HG03575 (cell line): ENCODE measurements around the gene MTHFD2L.
A peak's percentile ranks its signal among the peaks of the same experiment; 100 is the strongest.
"Not testable (repeated sequence)": the region's sequence is repeated elsewhere in the genome, so short reads cannot be mapped to it uniquely, and the experiment has no call there.

Experiments used
- ATAC-seq: cut with Tn5 transposase; IDR thresholded peaks from one replicate; pipeline ENCODE4 v1.9.1; 2021; ENCODE audit not compliant: unreplicated experiment, insufficient number of reproducible peaks, low FRiP score; ENCODE audit errors: extremely low read depth

The MTHFD2L gene

DNA sequence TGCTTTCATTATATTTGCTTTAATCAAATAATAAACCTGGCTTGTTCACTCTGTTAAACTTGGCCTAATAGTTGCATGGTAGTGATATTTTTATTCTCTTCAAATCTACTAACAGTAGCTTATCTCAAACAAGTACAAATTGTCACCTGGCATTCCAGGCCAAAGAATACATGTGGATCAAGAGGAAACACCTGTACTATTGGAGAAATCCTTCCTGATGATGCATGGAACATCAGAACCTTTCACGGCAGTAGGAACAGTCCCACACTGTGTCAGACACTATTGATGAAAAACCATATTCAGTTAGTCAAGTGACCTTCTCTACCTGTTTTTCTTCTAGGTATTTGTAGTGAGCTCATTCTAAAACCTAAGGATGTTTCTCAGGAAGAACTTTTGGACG is 17.0 kb downstream of the MTHFD2L start:
- ATAC-seq: no peak

DNA sequence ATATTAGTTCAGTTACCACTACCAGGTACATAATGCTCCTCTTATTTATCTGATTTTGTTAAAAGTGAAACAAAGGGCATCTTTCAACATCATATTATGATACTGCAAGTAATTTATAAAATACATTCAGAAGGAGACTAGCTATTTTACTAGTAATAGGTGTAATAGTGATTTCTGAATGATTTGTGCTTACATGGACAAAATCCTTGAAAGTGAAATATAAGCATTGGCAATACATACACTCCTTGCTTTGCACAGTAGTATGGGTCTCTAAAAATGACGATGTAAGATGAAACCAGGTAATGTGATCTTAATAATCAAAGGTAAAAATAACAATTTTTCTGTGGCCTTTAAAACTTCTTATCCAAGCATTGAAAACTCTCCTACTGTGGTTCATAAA is 17.5 kb downstream of the MTHFD2L start:
- no peak for ATAC-seq

DNA sequence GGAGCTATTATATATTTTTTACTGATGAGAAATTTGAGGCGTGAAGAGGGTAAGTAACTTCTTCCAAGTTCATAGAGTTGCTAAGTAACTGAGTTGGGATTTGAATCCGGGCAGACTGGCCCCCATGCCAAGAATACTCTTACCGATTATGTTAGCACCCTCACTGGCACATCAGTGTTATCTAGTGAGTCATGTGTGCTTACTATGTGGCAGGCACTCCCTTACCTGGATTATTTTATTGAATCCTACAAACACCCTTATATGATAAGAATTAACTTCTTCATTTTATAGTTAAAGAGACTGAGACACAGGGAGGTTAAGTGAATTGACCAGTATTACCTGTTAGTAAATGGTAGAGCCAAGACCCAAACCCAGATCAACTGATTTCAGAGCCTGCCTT is 20.9 kb downstream of the MTHFD2L start:
- no peak for ATAC-seq

DNA sequence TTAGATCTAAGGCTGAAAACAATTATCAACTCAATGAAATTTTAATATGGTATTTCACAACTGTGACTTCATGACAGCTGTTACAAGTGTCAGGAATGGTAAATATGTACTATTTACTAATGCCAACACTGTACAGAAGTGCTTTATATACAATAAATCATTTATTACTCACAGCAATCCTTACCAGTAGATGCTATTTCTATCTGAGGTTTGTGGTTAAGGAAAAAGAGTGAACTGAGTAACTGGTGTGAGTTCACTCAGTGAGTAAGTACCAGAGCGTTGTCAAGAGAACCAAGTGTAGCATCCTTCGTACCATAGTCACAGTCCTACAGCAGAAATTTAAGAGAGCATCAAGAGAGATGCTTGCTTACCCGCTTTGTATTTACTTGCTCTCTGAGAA is 23.3 kb downstream of the MTHFD2L start:
- no peak for ATAC-seq

- ATAC-seq: no peak
Measured at GRCh38 chr4:74188912-74189311, 31.0 kb downstream of the MTHFD2L start.

DNA sequence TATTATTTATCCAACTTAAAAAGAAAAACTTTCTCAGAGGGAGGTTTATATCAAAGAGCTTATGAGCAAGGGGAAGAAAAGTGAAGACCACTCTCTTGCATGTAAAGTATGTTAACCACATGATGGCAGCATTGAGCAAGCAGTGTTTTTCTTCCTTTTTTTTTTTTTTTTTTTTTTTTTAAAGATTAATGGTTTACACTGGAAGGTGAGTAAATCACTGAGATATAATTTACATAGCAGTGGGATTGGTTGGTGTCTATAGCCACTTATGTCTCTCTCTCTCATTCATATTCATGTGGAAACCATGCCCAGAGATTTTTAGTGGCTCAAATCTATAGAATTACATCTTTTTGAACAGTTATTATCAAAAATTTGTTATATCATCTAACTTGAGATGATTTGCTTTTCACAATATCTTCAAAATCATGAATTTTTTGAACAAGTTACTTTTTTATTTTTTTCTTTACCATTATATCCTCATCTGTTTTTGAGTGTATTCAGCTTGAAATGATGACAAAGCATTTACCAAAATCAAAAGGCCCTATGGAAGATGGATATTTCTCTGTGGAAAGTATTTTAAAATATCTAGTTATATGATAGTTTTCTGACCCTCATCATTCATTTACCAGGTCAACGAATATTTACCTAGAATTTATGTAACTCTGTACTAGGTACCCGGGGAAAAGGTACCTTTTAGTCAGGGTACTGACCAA is 31.6 kb downstream of the MTHFD2L start:
- ATAC-seq: peak; percentile 61

GRCh38 chr4:74190332-74190731 is 32.4 kb downstream of the MTHFD2L start:
- no peak for ATAC-seq

- ATAC-seq: no peak
Measured at GRCh38 chr4:74190919-74191397, 33.0 kb downstream of the MTHFD2L start.

GRCh38 chr4:74197080-74197479 is 39.2 kb downstream of the MTHFD2L start:
- ATAC-seq: no peak

DNA sequence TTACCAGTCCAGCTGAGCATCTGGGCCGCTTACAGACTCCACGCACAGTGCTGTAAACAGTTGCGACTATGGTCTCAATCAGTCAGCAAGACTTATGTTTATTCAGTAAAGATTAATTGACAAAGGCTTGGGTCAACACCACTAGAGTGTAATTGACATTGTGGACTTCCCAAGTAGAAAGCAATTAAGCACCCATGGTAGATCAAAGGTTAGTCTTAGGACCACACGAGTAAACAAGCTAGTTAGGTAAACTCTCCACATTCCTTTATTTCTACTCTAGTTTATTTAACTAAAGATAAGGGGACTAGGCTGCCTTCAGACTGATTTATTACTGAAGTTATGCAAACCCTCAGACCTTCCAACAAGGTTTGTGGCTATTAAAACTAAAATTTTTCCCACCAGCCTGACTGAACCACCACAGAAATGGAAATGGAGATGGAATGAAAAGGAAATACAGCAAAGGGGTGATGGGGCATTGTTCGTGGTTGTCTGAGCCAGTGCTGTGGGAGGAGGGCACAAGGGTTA is 44.2 kb downstream of the MTHFD2L start:
- ATAC-seq: no peak

GRCh38 chr4:74203467-74203866 is 45.5 kb downstream of the MTHFD2L start:
- ATAC-seq: no peak

- no peak for ATAC-seq
Measured at GRCh38 chr4:74205046-74205445, 47.1 kb downstream of the MTHFD2L start.

GRCh38 chr4:74205559-74205958 is 47.6 kb downstream of the MTHFD2L start:
- no peak for ATAC-seq

- peak; percentile 92 for ATAC-seq
Measured at GRCh38 chr4:74206088-74206825, 48.3 kb downstream of the MTHFD2L start.

DNA sequence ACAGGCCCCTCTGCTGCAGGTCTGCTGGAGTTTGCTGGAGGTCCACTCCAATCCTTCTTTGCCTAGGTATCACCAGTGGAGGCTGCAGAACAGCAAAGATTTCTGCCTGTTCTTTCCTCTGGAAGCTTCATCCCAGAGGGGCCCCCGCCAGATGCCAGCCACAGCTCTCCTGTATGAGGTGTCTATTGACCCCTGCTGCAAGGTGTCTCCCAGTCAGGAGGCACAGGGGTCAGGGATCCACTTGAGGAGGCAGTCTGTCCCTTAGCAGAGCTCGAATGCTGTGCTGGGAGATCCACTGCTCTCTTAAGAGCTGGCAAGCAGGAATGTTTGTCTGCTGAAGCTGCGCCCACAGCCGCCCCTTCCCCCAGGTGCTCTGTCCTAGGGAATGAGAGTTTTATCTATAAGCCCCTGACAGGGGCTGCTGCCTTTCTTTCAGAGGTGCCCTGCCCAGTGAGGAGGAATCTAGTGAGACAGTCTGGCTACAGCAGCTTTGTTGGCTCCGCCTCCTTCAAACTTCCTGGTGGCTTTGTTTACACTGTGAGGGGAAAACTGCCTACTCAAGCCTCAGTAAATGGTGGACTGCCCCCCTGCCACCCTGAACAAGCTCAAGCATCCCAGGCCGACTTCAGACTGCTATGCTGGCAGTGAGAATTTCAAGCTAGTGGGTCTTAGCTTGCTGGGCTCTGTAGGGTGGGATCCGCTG is 56.7 kb downstream of the MTHFD2L start:
- ATAC-seq: not testable (repeated sequence)

DNA sequence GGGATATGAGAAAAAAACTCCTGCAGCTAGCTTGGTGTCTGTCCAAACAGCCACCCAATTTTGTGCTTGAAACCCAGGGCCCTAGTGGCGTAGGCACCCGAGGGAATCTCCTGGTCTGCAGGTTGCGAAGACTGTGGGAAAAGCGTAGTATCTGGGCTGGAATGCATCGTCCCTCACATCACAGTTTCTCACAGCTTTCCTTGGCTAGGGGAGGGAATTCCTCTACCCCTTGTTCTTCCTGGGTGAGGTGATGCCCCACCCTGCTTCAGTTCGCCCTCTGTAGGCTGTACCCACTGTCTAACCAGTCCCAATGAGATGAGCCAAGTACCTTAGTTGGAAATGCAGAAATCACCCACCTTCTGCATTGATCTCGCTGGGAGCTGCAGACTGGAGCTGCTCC is 57.3 kb downstream of the MTHFD2L start:
- ATAC-seq: not testable (repeated sequence)

DNA sequence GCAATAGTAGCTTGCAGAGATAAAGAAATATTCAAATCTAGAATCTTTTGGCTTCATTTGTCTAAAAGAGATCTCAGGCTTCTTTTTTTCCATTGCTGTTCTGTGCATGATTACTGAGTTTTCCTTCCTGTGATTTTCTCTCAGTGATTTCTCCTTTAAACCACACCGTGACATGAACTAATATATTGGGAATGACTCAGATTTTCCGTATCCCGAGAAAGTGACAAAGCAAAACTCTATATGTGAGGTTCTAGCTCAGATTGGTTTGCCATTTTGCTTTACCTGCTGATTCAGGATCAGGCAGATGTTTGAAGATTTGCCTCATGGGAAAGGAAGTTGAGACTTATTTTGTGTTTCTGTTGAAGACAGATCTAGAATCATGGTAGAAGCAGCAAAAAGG is 59.4 kb downstream of the MTHFD2L start:
- no peak for ATAC-seq

DNA sequence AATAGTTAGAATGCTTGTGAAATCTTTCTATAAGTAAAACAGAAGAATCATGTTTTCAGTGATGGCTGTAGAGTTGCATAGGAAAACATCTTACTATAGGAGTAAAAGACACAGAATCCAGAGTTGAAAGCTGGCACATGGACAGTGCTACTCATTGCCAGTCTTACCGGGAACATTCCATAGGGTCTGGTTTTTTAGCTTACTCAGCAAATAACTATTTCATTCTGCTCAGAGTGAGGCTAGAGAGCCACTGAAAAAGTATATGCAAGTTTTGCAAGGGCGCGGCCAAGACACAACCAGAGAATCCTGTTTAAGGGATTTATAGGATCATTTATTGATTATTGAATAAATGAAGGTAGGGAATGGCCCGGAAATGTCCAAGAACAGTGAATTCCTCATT is 60.3 kb downstream of the MTHFD2L start:
- ATAC-seq: no peak

- no peak for ATAC-seq
Measured at GRCh38 chr4:74219240-74219639, 61.3 kb downstream of the MTHFD2L start.

GRCh38 chr4:74223098-74223497 is 65.2 kb downstream of the MTHFD2L start:
- no peak for ATAC-seq
